Thyroid gland (tissue), 4 donors: ENCODE data around the gene TRIM33.

Source experiments
- CTCF ChIP-seq, 6 experiments: fragments of 200-600 bp in 3 of 6; fragments of 450-650 bp in 3 of 6; sonication (generic) in 3 of 6; IDR thresholded peaks; one replicate each; pipeline ENCODE4 v1.5.1; 2016 to 2019; ENCODE audit warnings: antibody characterized with exemption in 6 of 6, mild to moderate bottlenecking in 2 of 6, inconsistent platforms in 1 of 6, moderate library complexity in 1 of 6
- POLR2A ChIP-seq, 2 donors: fragments of 450-650 bp; IDR thresholded peaks; one replicate each; pipeline ENCODE4 v1.6.1; 2017; ENCODE audit warnings: antibody characterized with exemption in 2 of 2, mild to moderate bottlenecking in 2 of 2, moderate library complexity in 1 of 2

- TF ChIP-seq CTCF (IDR thresholded peaks at IDR 0.05) (no peak), POLR2A (IDR thresholded peaks at IDR 0.05) (no peak)
These were observed 31.9 kb downstream of the TRIM33 start for GRCh38 chr1:114479134-114479533.
